Left lung (tissue), 14 donors: ENCODE data around the gene PRSS48. TPM values are rescaled to one million over a fixed set of nuclear protein-coding genes. Genes with fewer than 3 reads are reported as not detected.
A peak's percentile ranks its signal among the peaks of the same experiment; 100 is the strongest.

Experiments used
- ATAC-seq: fragments of 200-7000 bp; cut with Tn5 transposase; one replicate; pipeline ENCODE4 v1.9.1; 2020; ENCODE audit warnings: moderate library complexity
- DNase-seq, 4 donors: peaks; one replicate each; pipeline ENCODE4 v3.0.0-alpha.2; 2013 to 2020
- H3K27ac ChIP-seq, 2 donors: fragments of 200-600 bp; sonication (generic) in 1 of 2; one replicate each; pipeline versions ENCODE4 v1.5.0 to v1.8.0; 2020 to 2021
- H3K27me3 ChIP-seq, 2 donors: fragments of 200-600 bp; sonication (generic) in 1 of 2; one replicate each; pipeline versions ENCODE4 v1.5.0 to v1.8.0; 2020 to 2021
- H3K36me3 ChIP-seq, 2 donors: fragments of 200-600 bp; sonication (generic) in 1 of 2; one replicate each; pipeline versions ENCODE4 v1.5.0 to v1.8.0; 2020 to 2021
- H3K4me1 ChIP-seq, 2 donors: fragments of 200-600 bp; one replicate each; pipeline ENCODE4 v1.8.0; 2021
- H3K4me3 ChIP-seq, 2 donors: fragments of 200-600 bp; sonication (generic) in 1 of 2; one replicate each; pipeline versions ENCODE4 v1.5.0 to v1.8.0; 2020 to 2021; ENCODE audit warnings: mild to moderate bottlenecking in 1 of 2
- H3K9me3 ChIP-seq, 2 donors: fragments of 200-600 bp; sonication (generic) in 1 of 2; one replicate each; pipeline versions ENCODE4 v1.5.0 to v1.8.0; 2020 to 2021
- CTCF ChIP-seq, 2 donors: fragments of 200-600 bp; sonication (generic) in 1 of 2; IDR thresholded peaks; one replicate each; pipeline versions ENCODE4 v1.5.0 to v1.8.0; 2021; ENCODE audit warnings: antibody characterized with exemption in 2 of 2
- intact Hi-C, 2 donors: fragments of 100-400 bp; cut with DNase I; formaldehyde crosslinking; loops; one replicate each; pipeline versions ENCODE4 v1.11.2 to v1.14.2; 2022
- long read RNA-seq, 12 donors: library from polyadenylated mRNA in 2 of 12; unstranded in 2 of 12; transcript quantifications; one replicate each; pipeline ENCODE4 v2.0.0 and lab custom pipeline, GENCODE V29; 2019 to 2026
- polyA plus RNA-seq, 6 donors: library from polyadenylated mRNA; unstranded; fragments of 120-200 nt; gene quantifications; one replicate each; pipeline ENCODE4 v1.2.1, GENCODE V29; 2013; ENCODE audit not compliant: insufficient read length in 6 of 6
- total RNA-seq, 2 donors: library from RNA; stranded (reverse); fragmentation: NEBNext Ultra II Directional; extraction: Animal tissue kit (Norgen Biotek cat#: 25700); gene quantifications; one replicate each; pipeline ENCODE4 v1.2.1, GENCODE V29; 2021
- donor health status: DM: no; HTN: yes; CAD: no.
- donor health status: DM: no; HTN: no; CAD: no.

Gene PRSS48
- total RNA-seq: not detected
- polyA plus RNA-seq: under 1 TPM in 2 of 6 donors, not detected in 4; 0.20 to 0.21 TPM
- long read RNA-seq, donor 1: 0 reads
- long read RNA-seq, donor 2: 0 reads
- long read RNA-seq, donor 3: 0 reads
- long read RNA-seq, donor 4: 0 reads
- long read RNA-seq, donor 5: 0 reads
- long read RNA-seq, donor 6: 0 reads
- long read RNA-seq, donor 7: 0 reads
- long read RNA-seq, donor 8: 0 reads
- long read RNA-seq, donor 9: 0 reads
- long read RNA-seq, donor 10: 0 reads
- long read RNA-seq, donor 11: 0 reads
- long read RNA-seq, donor 12: 0 reads

GRCh38 chr4:151276787-151277562 lies at the start of gene PRSS48:
TSS of gene PRSS48 (plus strand) at chr4:151277161. CDS start at chr4:151277173, 12 bp downstream.
- TF ChIP-seq CTCF (IDR thresholded peaks at IDR 0.05): peak; percentile 60 to 65
- Histone ChIP-seq H3K9me3 (no peaks in the 10 kb centered on the region), H3K27ac (no peak within 1 kb of the TSS), H3K4me3 (no peak within 1 kb of the TSS), H3K36me3 (no peaks in the 10 kb centered on the region), H3K4me1 (no peaks in the 10 kb centered on the region), H3K27me3 (no peaks in the 10 kb centered on the region)
- ATAC-seq (peak; percentile 95), DNase-seq (peak; percentile 22 to 82 (median 46))
- intact Hi-C loops: loop anchor here in 1 of 2 donors (10.0 kb wide), 1 partner anchor 78 kb away; no protein-coding TSS in a partner anchor

- TF ChIP-seq CTCF (IDR thresholded peaks at IDR 0.05): no peak
- intact Hi-C loops: no loop called here
- DNase-seq (no peak), ATAC-seq (no peak)
- Histone ChIP-seq H3K9me3 (no peaks in the 10 kb centered on the region), H3K27me3 (no peaks in the 10 kb centered on the region), H3K27ac (peak overlapping the region; percentile 73 to 75), H3K4me3 (peak overlapping the region; percentile 16 to 28), H3K36me3 (no peaks in the 10 kb centered on the region), H3K4me1 (no peaks in the 10 kb centered on the region)
These were observed 49.8 kb upstream of the PRSS48 start for GRCh38 chr4:151227172-151227571.

GRCh38 chr4:151227731-151228130 lies 49.2 kb upstream of the PRSS48 start:
- H3K4me1 ChIP-seq: no peaks in the 10 kb centered on the region
- H3K27me3 ChIP-seq: no peaks in the 10 kb centered on the region
- no peak for TF ChIP-seq CTCF (IDR thresholded peaks at IDR 0.05)
- no peaks in the 10 kb centered on the region for H3K36me3 ChIP-seq
- no peaks in the 10 kb centered on the region for H3K9me3 ChIP-seq
- ATAC-seq: peak; percentile 84
- intact Hi-C loops: no loop called here
- peak in 2 of 4 donors; percentile 63 to 78 for DNase-seq
- peak overlapping the region; percentile 16 to 28 for H3K4me3 ChIP-seq
- peak overlapping the region; percentile 73 to 75 for H3K27ac ChIP-seq

- intact Hi-C loops: no loop called here
- Histone ChIP-seq H3K36me3 (no peaks in the 10 kb centered on the region), H3K4me3 (no peak overlapping the region), H3K27me3 (no peaks in the 10 kb centered on the region), H3K27ac (peak overlapping the region; percentile 73 to 75), H3K9me3 (no peaks in the 10 kb centered on the region), H3K4me1 (no peaks in the 10 kb centered on the region)
- peak in 2 of 4 donors; percentile 76 for DNase-seq
- ATAC-seq: peak; percentile 24
- no peak for TF ChIP-seq CTCF (IDR thresholded peaks at IDR 0.05)
These were observed 48.5 kb upstream of the PRSS48 start for GRCh38 chr4:151228189-151229119.
